Activated T-helper 2 cell treated with anti-CD3 and anti-CD28 coated beads, Interferon-gamma antibody, Interleukin-2, Interleukin-4, amounts not matched to agents 10 μg/mL and 5 μg/mL and 100 μg/mL, durations not matched to agents 14 hours and 24 hours and 36 hours (primary cell): ENCODE results near the gene VCAM1. TPM values are rescaled to one million over a fixed set of nuclear protein-coding genes. Genes with fewer than 3 reads are reported as not detected.

Source experiments
- DNase-seq: peaks from one replicate; pipeline ENCODE4 v3.0.0; 2021; ENCODE audit warnings: low spot score
- H3K27ac Mint-ChIP-seq: one replicate; pipeline ENCODE4 v1.8.0; 2021; ENCODE audit warnings: mixed read lengths
- H3K27me3 Mint-ChIP-seq: one replicate; pipeline ENCODE4 v1.8.0; 2021; ENCODE audit warnings: low read depth, mixed read lengths
- H3K36me3 Mint-ChIP-seq: one replicate; pipeline ENCODE4 v1.8.0; 2021; ENCODE audit warnings: low read depth, mixed read lengths
- H3K4me1 Mint-ChIP-seq: one replicate; pipeline ENCODE4 v1.8.0; 2021; ENCODE audit warnings: low read depth, mixed read lengths
- H3K4me3 Mint-ChIP-seq: one replicate; pipeline ENCODE4 v1.8.0; 2021; ENCODE audit warnings: low read depth, mild to moderate bottlenecking, moderate library complexity, mixed read lengths
- H3K9me3 Mint-ChIP-seq: one replicate; pipeline ENCODE4 v1.8.0; 2021; ENCODE audit warnings: mixed read lengths
- intact Hi-C: fragments of 100-400 bp; cut with micrococcal nuclease; formaldehyde crosslinking; loops from one replicate; pipeline ENCODE4 v1.15.1; 2023
- total RNA-seq: library from RNA; stranded (reverse); gene quantifications from 2 replicates; pipeline ENCODE4 v1.2.3, GENCODE V29; 2022

Gene VCAM1, protein sequence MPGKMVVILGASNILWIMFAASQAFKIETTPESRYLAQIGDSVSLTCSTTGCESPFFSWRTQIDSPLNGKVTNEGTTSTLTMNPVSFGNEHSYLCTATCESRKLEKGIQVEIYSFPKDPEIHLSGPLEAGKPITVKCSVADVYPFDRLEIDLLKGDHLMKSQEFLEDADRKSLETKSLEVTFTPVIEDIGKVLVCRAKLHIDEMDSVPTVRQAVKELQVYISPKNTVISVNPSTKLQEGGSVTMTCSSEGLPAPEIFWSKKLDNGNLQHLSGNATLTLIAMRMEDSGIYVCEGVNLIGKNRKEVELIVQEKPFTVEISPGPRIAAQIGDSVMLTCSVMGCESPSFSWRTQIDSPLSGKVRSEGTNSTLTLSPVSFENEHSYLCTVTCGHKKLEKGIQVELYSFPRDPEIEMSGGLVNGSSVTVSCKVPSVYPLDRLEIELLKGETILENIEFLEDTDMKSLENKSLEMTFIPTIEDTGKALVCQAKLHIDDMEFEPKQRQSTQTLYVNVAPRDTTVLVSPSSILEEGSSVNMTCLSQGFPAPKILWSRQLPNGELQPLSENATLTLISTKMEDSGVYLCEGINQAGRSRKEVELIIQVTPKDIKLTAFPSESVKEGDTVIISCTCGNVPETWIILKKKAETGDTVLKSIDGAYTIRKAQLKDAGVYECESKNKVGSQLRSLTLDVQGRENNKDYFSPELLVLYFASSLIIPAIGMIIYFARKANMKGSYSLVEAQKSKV
- total RNA-seq = 0.05 TPM in 1 of 2 replicates, not detected in the other

DNA sequence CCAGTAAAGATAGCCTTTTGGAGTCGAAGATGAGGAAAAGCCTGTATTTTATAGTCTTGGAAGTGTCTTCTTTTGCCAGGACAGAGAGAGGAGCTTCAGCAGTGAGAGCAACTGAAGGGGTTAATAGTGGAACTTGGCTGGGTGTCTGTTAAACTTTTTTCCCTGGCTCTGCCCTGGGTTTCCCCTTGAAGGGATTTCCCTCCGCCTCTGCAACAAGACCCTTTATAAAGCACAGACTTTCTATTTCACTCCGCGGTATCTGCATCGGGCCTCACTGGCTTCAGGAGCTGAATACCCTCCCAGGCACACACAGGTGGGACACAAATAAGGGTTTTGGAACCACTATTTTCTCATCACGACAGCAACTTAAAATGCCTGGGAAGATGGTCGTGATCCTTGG is at the start of gene VCAM1:
VCAM1 (plus strand) TSS at position 253 of the 400 bp plus-strand sequence; CDS start at position 372, 119 bp downstream.
- Mint-ChIP-seq H3K9me3 (no peaks in the 10 kb centered on the region), H3K27me3 (peaks cover 17% of the 10 kb centered on the region), H3K4me3 (no peak within 1 kb of the TSS), H3K27ac (no peak within 1 kb of the TSS), H3K36me3 (no peaks in the 10 kb centered on the region), H3K4me1 (peaks cover 4% of the 10 kb centered on the region)
- no peak for DNase-seq
- intact Hi-C loops = loop anchor here (10.0 kb wide), 2 partner anchors 275 to 575 kb away; no protein-coding TSS in a partner anchor

DNA sequence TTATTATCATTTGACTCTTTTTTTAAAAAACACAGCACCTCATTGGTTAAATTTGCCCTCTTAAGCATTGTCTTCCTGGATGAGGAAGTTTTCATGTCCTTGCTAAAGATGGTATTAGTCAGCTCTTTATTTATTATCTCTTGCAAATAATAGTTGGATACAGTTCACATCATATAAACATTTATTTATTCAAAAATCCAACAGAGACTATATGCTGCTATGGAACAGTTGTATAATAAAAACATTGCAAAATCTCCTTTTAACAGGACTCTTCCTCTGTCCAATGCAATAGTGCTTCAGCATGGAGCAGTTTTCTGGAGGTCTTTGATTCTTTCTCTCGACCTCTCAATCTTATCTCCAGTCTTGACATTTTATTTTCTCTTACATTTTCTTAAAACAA is 49.5 kb upstream of the VCAM1 start:
- Mint-ChIP-seq H3K9me3 (no peaks in the 10 kb centered on the region), H3K4me3 (no peak overlapping the region), H3K36me3 (no peaks in the 10 kb centered on the region), H3K27me3 (no peaks in the 10 kb centered on the region), H3K27ac (no peak overlapping the region), H3K4me1 (no peaks in the 10 kb centered on the region)
- intact Hi-C loops = no loop called here
- DNase-seq = no peak

DNA sequence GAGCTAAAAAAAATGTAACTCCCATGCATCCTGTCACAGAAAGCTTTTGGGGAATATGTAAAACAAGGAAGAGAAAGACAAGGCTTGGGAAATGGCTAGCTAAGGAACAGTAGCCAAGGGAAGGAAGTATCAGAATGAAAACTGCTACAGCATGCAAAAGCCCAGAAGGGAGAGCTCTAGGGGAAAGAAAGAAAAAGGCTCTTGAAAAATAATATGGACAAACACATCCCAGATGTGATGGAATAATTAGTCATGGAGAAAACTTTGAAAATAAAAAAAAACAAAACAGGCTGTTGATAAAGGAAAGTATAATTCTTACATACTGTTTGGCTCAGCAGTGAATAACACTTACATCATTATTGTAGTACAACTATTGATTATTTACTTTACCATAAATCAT is 47.9 kb upstream of the VCAM1 start:
- no peaks in the 10 kb centered on the region for H3K36me3 Mint-ChIP-seq
- H3K27me3 Mint-ChIP-seq = no peaks in the 10 kb centered on the region
- H3K27ac Mint-ChIP-seq = no peak overlapping the region
- H3K4me1 Mint-ChIP-seq = no peaks in the 10 kb centered on the region
- intact Hi-C loops = no loop called here
- H3K4me3 Mint-ChIP-seq = no peak overlapping the region
- no peak for DNase-seq
- H3K9me3 Mint-ChIP-seq = no peaks in the 10 kb centered on the region

DNA sequence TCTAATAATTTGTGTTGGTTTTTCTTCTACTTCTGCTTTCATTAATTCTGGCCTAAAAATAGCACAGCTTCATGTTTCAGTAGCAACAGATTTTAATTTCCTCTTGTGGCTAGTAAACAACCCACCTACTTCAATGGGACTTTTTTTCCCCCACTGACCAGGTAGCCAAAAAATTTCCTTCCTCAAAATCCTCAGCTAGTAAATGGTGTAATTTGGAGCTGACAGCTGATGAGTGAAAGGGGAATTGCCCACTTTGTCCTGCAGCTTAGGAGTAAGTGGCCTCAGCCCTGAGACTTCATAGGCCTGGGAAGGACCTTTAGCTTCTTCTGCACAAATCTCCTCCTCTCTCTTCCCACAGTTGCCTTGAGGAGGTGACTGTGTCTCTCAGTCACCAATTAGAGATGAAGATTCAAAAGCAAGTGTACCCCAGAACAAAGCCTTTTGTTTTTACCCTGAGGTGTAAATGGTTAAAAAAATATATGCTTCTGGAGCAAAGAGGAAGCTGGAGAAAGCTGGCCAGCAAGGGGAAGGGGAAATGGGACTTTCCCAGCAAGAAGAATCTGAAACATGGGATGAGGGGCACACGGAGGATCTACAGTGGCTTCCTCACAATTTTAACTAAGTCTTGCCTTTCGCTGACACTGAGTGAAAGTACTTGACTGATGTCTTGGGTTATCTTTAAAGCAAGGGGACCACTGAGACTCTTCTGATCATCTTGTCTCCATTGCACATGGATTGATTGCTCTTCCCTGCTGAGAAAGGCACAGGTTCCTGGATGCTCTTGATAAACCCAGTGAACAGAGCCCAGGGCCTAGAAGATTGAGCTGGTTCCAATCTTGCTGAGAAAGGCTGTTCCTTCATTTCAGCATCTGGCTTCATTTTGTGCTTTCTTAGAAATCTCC is 35.8 kb upstream of the VCAM1 start:
- no peak overlapping the region for H3K4me3 Mint-ChIP-seq
- no peaks in the 10 kb centered on the region for H3K36me3 Mint-ChIP-seq
- H3K4me1 Mint-ChIP-seq = no peaks in the 10 kb centered on the region
- no peak for DNase-seq
- no peaks in the 10 kb centered on the region for H3K9me3 Mint-ChIP-seq
- H3K27ac Mint-ChIP-seq = no peak overlapping the region
- intact Hi-C loops = no loop called here
- H3K27me3 Mint-ChIP-seq = no peaks in the 10 kb centered on the region

DNA sequence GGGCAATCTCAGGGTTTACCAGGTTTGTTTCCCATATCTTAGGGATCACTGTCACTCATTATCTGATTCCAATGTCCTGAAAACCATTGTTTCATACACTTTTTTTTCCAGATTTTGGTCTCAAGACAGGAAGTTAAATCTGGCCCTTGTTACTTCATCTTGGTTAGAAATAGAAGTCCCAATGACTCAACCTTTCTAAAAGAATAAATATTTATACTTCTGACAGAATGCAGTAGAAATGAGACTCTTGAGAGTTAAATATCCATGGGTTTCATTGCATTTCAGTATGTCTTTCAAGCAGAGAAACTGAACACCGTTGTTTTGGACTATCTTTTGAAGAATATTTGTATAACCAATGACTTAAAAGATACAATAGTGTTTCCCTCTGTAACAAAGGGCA is 19.8 kb upstream of the VCAM1 start:
- no peaks in the 10 kb centered on the region for H3K4me1 Mint-ChIP-seq
- H3K27me3 Mint-ChIP-seq = peaks cover 1% of the 10 kb centered on the region
- H3K27ac Mint-ChIP-seq = no peak overlapping the region
- no peaks in the 10 kb centered on the region for H3K36me3 Mint-ChIP-seq
- intact Hi-C loops = no loop called here
- H3K4me3 Mint-ChIP-seq = no peak overlapping the region
- DNase-seq = no peak
- H3K9me3 Mint-ChIP-seq = no peaks in the 10 kb centered on the region

DNA sequence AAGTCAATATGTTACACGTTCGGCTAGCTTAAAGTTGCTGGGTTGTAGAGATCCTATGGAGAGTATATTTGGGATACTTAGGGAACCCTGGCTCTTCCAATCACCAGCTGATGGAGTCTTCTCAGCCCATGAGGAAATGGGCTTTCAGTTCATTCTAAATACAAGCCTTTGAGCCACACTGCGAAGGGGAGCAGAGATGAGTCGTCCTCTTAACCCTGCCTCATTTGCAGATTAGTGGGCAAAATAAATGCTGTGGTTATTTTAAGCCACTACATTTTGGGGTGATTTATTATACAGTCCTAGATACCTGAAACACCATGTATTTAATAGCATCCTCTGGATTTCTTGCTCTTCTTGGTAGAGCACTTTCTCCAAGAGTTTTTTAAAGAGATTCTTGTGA is 19.0 kb upstream of the VCAM1 start:
- Mint-ChIP-seq H3K27me3 (peaks cover 1% of the 10 kb centered on the region), H3K27ac (no peak overlapping the region), H3K4me1 (no peaks in the 10 kb centered on the region), H3K4me3 (no peak overlapping the region), H3K36me3 (no peaks in the 10 kb centered on the region), H3K9me3 (no peaks in the 10 kb centered on the region)
- DNase-seq = no peak
- intact Hi-C loops = no loop called here

DNA sequence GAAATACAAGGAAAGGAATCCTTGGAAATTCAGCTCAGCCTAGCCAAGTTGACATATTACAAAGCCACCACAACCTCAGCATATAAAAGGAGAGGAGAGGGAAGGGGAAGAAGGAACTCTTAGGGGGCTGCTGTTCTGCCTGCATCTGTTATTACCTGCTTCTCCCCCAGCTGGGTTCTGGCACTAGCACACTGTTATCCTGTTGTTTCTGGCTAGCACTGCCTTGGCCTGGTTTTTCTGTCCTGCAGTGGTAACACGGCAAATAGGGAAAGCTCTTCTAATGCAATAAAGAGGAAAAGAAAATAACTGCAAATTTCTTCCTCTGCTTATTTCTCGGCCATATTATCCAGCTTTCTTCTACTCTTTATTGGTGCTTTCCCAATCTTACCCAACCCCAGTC is 16.5 kb upstream of the VCAM1 start:
- peaks cover 1% of the 10 kb centered on the region for H3K27me3 Mint-ChIP-seq

DNA sequence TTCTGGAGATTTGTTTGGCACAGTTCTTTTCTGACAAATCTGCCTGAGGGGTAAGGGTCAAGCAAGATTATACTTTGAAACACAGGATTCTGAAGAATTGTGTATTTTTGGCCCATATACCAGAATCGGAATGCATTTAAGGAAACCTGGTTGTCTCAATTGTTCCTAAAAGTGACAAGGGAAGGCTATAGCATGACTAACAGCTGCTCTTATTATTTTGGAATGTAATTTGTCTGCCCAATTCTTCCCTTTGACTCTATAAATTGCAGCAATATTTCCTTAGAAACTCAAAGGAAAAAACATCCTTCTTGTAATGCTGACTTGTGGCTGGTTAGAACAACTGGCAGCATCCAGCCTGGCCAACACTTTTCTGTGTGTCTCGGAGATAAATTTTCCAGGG is 15.8 kb upstream of the VCAM1 start:
- Mint-ChIP-seq H3K4me3 (no peak overlapping the region), H3K27ac (no peak overlapping the region), H3K4me1 (no peaks in the 10 kb centered on the region), H3K9me3 (no peaks in the 10 kb centered on the region), H3K36me3 (no peaks in the 10 kb centered on the region), H3K27me3 (peaks cover 1% of the 10 kb centered on the region)
- no peak for DNase-seq
- intact Hi-C loops = no loop called here

More for the DNA sequence above, 16.5 kb upstream of the VCAM1 start:
- intact Hi-C loops = no loop called here
- no peaks in the 10 kb centered on the region for H3K36me3 Mint-ChIP-seq
- no peaks in the 10 kb centered on the region for H3K9me3 Mint-ChIP-seq
- no peaks in the 10 kb centered on the region for H3K4me1 Mint-ChIP-seq
- no peak overlapping the region for H3K27ac Mint-ChIP-seq
- no peak for DNase-seq
- H3K4me3 Mint-ChIP-seq = no peak overlapping the region

DNA sequence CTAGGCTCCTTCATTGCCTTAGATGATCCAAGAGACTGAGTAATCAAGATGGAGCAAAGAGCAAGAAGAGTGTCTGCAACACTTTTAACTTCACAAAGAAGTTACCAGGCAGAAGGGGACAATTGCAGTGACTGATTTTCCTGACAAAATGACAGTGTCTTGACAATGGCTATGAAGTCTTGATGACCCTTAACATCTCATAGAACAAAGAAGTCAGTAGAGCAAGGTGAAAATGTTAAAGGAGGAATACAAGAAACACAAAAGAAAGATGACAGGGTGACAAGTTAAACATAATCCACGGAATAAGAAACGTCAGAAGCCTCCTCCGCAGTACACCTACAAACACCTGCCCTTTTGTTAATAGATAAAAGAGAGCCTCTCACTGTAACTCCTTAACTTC is 15.1 kb upstream of the VCAM1 start:
- H3K4me1 Mint-ChIP-seq = no peaks in the 10 kb centered on the region
- H3K4me3 Mint-ChIP-seq = no peak overlapping the region
- intact Hi-C loops = no loop called here
- no peak for DNase-seq
- H3K36me3 Mint-ChIP-seq = no peaks in the 10 kb centered on the region
- no peaks in the 10 kb centered on the region for H3K27me3 Mint-ChIP-seq
- H3K9me3 Mint-ChIP-seq = no peaks in the 10 kb centered on the region
- no peak overlapping the region for H3K27ac Mint-ChIP-seq

DNA sequence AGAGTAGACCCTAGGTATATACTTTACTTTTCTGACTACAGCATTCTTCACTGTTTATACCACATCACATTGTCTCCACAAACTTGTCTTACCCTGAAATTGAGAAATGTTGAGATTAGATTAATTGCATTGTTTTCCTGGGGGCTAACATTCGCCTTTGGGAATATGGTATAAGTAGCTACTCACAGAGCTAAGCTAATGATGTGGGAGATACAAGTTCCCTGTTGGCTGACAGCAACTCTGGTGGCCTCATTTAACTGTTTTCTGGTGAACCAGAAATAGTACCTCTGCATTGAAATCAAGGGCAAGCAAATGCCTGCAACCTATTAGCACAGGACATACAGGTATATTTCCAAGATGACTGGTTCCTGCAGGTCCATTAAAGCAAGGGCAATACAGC is 13.2 kb upstream of the VCAM1 start:
- no peak for DNase-seq
- Mint-ChIP-seq H3K36me3 (no peaks in the 10 kb centered on the region), H3K9me3 (no peaks in the 10 kb centered on the region), H3K4me3 (no peak overlapping the region), H3K27me3 (peaks cover 3% of the 10 kb centered on the region), H3K4me1 (no peaks in the 10 kb centered on the region), H3K27ac (no peak overlapping the region)
- intact Hi-C loops = no loop called here

DNA sequence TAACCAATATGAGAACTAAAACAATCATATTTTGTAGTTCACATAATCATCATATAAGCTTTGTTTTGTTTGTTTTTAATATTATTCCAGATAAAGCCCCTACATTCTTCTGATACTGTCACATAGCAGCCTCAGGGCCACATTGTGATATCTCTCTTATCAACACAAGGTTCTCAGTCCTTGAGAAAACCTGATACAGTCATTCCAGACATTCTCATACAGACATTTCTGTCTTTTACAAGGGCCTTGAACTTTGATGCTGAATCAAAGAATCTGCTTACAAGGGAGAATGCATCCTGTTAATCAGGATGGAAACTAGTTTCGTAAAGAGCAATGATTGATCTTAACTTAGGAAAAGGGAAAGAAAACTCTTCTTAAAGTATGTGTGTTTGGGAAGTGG is 12.7 kb upstream of the VCAM1 start:
- Mint-ChIP-seq H3K4me1 (no peaks in the 10 kb centered on the region), H3K9me3 (no peaks in the 10 kb centered on the region), H3K4me3 (no peak overlapping the region), H3K36me3 (no peaks in the 10 kb centered on the region), H3K27ac (no peak overlapping the region), H3K27me3 (peaks cover 5% of the 10 kb centered on the region)
- no peak for DNase-seq
- intact Hi-C loops = no loop called here

DNA sequence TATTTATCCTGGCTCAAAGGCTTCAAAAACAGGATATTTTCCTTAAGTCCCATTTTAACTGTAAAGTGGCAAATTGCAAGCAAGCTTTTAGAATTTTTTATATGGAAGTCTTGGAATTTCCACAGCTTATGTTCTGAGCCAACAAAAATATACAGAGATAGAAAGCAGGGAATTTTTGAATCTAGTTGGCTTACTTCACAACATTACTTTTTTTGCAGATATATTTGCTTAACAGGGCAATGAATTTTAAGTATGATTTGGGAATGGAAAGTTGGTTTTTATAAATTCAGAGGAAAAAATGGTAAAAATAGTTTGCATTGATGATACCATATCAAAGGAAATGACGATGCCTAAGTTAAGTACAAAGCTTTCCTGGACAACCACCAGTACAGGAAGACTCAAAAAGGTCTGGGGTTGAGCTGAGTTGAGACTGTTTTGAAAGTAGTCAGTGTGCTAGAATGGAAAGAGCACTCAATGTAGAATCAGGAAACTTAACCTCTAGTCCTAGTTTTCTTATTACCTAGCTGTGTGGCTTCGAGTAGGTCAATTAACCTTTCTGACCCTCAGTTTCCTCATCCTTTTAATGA is 11.0 kb upstream of the VCAM1 start:
- Mint-ChIP-seq H3K9me3 (no peaks in the 10 kb centered on the region), H3K27ac (no peak overlapping the region), H3K4me1 (peaks cover 11% of the 10 kb centered on the region), H3K27me3 (peaks cover 5% of the 10 kb centered on the region), H3K36me3 (no peaks in the 10 kb centered on the region), H3K4me3 (no peak overlapping the region)
- no peak for DNase-seq
- intact Hi-C loops = no loop called here
